ENCODE data around the gene MRGPRE. TPM values are rescaled to one million over a fixed set of nuclear protein-coding genes. Genes with fewer than 3 reads are reported as not detected.
A peak's percentile ranks its signal among the peaks of the same experiment; 100 is the strongest.

The MRGPRE gene
- total RNA-seq, 1 experiment from 2014 or later, result not detected

DNA sequence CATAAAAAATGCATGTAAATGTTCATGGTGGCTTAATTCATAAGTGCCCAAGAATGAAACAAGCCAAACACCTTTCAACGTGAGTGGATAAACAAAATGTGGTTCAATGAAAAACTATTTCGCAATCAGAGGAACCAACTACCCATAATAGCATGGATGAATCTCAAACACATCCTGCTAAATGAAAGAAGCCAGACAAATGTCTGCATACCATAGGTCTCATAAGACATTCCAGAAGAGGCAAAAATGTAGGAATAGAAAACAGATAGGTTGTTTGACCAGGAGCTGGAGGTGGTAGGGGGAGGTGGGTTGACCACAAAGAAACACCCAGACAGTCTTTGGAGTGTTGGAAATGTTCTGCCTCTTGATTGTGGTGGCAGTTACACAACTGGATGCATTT lies 53.9 kb downstream of the MRGPRE start:
- DNase-seq (ENCODE audit: low read depth), result no peak

DNA sequence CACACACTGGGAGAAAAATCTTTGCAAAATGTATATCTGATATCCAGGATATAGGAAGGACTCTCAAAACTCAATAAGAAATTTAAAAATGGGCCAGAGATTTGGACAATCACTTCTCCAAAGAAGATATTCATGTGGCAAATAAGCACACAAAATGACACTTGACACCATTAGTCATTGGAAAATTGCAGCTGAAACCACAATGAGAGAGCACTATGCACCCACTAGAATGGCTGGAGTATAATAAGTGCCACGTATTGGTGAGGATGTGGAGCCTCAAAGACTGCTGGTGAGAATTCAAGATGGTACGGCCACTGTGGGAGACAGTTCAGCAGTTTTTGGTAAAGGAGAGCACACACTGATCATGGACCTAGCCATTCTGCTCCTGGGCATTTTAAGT lies 54.3 kb downstream of the MRGPRE start:
- DNase-seq (ENCODE audit: low read depth), result peak; percentile 90

Other genes with a start within 250 kb of the MRGPRE start
- gene NAP1L4, start 240.1 kb downstream of the MRGPRE start, total RNA-seq (2014; rRNA removed), result 120 and 140 TPM in 2 replicates
- gene CARS1, start 175.0 kb downstream of the MRGPRE start, total RNA-seq (2014; rRNA removed), result 41.3 and 53.3 TPM in 2 replicates
- gene OSBPL5, start 67.1 kb downstream of the MRGPRE start, total RNA-seq (2014; rRNA removed), result 24.0 and 25.0 TPM in 2 replicates
- not detected in 2 replicates for gene MRGPRG, start 13.6 kb downstream of the MRGPRE start, total RNA-seq (2014; rRNA removed)
- gene ZNF195, start 146.7 kb upstream of the MRGPRE start, total RNA-seq (2014; rRNA removed), result 29.2 and 33.3 TPM in 2 replicates

Measured in LHCN-M2 (cell line).